ENCODE data around the gene SMAP2. TPM values are rescaled to one million over a fixed set of nuclear protein-coding genes. Genes with fewer than 3 reads are reported as not detected.

Gene SMAP2
- total and polyA plus RNA-seq, 4 donors = 24.5 to 201 (median 51.3) TPM

- H3K9ac ChIP-seq (ENCODE audit: insufficient read depth in 1 of 2, low read length in 2 of 2) = no peak overlapping the region
- H3K9me3 ChIP-seq (ENCODE audit: control insufficient read depth in 4 of 4, insufficient read depth in 3 of 4, low read length in 3 of 4) = no peaks in the 10 kb centered on the region
- H3K27ac ChIP-seq (ENCODE audit: low read depth in 1 of 2, low read length in 1 of 2) = no peak overlapping the region
- 90 to 95% methylated on average over 4 of the region's 4 CpGs for WGBS, 2 donors
- H3K27me3 ChIP-seq (ENCODE audit: control insufficient read depth in 3 of 3, insufficient read depth in 3 of 3, low read length in 2 of 3) = no peaks in the 10 kb centered on the region
- DNase-seq (no peak), ATAC-seq (ENCODE audit: insufficient read depth, low FRiP score) (no peak)
- H3K4me1 ChIP-seq (ENCODE audit: control insufficient read depth in 5 of 5, insufficient read depth in 5 of 5, low read length in 5 of 5) = peaks cover 0 to 6% (median 0%) of the 10 kb centered on the region in 5 donors
- no peak for TF ChIP-seq CTCF (IDR thresholded peaks at IDR 0.05; ENCODE audit: control extremely low read depth, extremely low read depth)
- H3K36me3 ChIP-seq (ENCODE audit: control insufficient read depth in 4 of 4, insufficient read depth in 4 of 4, low read length in 4 of 4) = peaks cover 4 to 15% (median 13%) of the 10 kb centered on the region in 4 donors
- H3K4me3 ChIP-seq = no peak overlapping the region
These were observed 35.9 kb downstream of the SMAP2 start for GRCh38 chr1:40409467-40409866.

DNA sequence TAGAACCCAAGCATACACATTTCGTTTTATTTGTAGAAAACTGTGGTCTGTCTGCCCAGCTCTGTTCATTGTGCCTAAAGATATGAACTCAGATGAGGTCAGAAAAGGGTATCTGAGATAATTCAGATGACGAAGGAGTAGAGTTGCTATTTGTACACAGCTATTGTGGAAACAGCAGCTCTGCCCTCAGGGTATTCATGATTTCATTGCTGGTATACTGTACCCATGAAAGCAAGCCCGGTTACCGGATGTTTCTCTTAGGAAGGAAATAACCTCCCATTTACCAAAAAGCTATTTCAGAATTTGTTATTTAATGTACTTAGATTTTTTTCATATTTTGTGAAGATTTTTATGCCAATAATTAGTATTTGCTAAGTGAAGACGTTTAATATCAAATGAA is 37.8 kb downstream of the SMAP2 start:
- Histone ChIP-seq H3K9me3 (ENCODE audit: control insufficient read depth in 4 of 4, insufficient read depth in 3 of 4, low read length in 3 of 4) (no peaks in the 10 kb centered on the region), H3K4me1 (ENCODE audit: control insufficient read depth in 5 of 5, insufficient read depth in 5 of 5, low read length in 5 of 5) (peaks cover 0 to 6% (median 0%) of the 10 kb centered on the region in 5 donors), H3K36me3 (ENCODE audit: control insufficient read depth in 4 of 4, insufficient read depth in 4 of 4, low read length in 4 of 4) (peaks cover 6 to 28% (median 26%) of the 10 kb centered on the region in 4 donors), H3K27me3 (ENCODE audit: control insufficient read depth in 3 of 3, insufficient read depth in 3 of 3, low read length in 2 of 3) (no peaks in the 10 kb centered on the region), H3K27ac (ENCODE audit: low read depth in 1 of 2, low read length in 1 of 2) (no peak overlapping the region), H3K9ac (ENCODE audit: insufficient read depth in 1 of 2, low read length in 2 of 2) (no peak overlapping the region), H3K4me3 (no peak overlapping the region)
- TF ChIP-seq CTCF (IDR thresholded peaks at IDR 0.05; ENCODE audit: control extremely low read depth, extremely low read depth) = no peak
- no peak for DNase-seq
- ATAC-seq (ENCODE audit: insufficient read depth, low FRiP score) = no peak
- WGBS, 2 donors = 86 to 89% methylated on average over 5 of the region's 5 CpGs

- no peak overlapping the region for H3K4me3 ChIP-seq
- peaks cover 0 to 6% (median 0%) of the 10 kb centered on the region in 5 donors for H3K4me1 ChIP-seq (ENCODE audit: control insufficient read depth in 5 of 5, insufficient read depth in 5 of 5, low read length in 5 of 5)
- 67 to 85% methylated on average over 2 of the region's 2 CpGs for WGBS, 2 donors
- no peak for TF ChIP-seq CTCF (IDR thresholded peaks at IDR 0.05; ENCODE audit: control extremely low read depth, extremely low read depth)
- H3K9ac ChIP-seq (ENCODE audit: insufficient read depth in 1 of 2, low read length in 2 of 2) = no peak overlapping the region
- peaks cover 12 to 34% (median 29%) of the 10 kb centered on the region in 4 donors for H3K36me3 ChIP-seq (ENCODE audit: control insufficient read depth in 4 of 4, insufficient read depth in 4 of 4, low read length in 4 of 4)
- H3K9me3 ChIP-seq (ENCODE audit: control insufficient read depth in 4 of 4, insufficient read depth in 3 of 4, low read length in 3 of 4) = no peaks in the 10 kb centered on the region
- H3K27me3 ChIP-seq (ENCODE audit: control insufficient read depth in 3 of 3, insufficient read depth in 3 of 3, low read length in 2 of 3) = no peaks in the 10 kb centered on the region
- DNase-seq (no peak), ATAC-seq (ENCODE audit: insufficient read depth, low FRiP score) (no peak)
- H3K27ac ChIP-seq (ENCODE audit: low read depth in 1 of 2, low read length in 1 of 2) = no peak overlapping the region
These were observed 38.3 kb downstream of the SMAP2 start for GRCh38 chr1:40411843-40412242.
